ENCODE results near the gene ZNF71.

Gene ZNF71

GRCh38 chr19:56601375-56601774 is 6.3 kb downstream of the ZNF71 start:
- DNase-seq (ENCODE audit: low read depth in 1 of 2, low spot score in 1 of 2): no peak

GRCh38 chr19:56603829-56604228 is 8.7 kb downstream of the ZNF71 start:
- Histone ChIP-seq H3K27me3 (ENCODE audit: insufficient read depth, poor library complexity, severe bottlenecking) (no peaks in the 10 kb centered on the region), H3K4me3 (replicated peaks; ENCODE audit: insufficient read depth, low read length) (no peak overlapping the region), H3K27ac (replicated peaks) (no peak overlapping the region)
- no peak for DNase-seq (ENCODE audit: low read depth in 1 of 2, low spot score in 1 of 2)
- TF ChIP-seq GABPA (IDR thresholded peaks at IDR 0.05; ENCODE audit: low read depth): no peak
- TF ChIP-seq, protein P1, sequence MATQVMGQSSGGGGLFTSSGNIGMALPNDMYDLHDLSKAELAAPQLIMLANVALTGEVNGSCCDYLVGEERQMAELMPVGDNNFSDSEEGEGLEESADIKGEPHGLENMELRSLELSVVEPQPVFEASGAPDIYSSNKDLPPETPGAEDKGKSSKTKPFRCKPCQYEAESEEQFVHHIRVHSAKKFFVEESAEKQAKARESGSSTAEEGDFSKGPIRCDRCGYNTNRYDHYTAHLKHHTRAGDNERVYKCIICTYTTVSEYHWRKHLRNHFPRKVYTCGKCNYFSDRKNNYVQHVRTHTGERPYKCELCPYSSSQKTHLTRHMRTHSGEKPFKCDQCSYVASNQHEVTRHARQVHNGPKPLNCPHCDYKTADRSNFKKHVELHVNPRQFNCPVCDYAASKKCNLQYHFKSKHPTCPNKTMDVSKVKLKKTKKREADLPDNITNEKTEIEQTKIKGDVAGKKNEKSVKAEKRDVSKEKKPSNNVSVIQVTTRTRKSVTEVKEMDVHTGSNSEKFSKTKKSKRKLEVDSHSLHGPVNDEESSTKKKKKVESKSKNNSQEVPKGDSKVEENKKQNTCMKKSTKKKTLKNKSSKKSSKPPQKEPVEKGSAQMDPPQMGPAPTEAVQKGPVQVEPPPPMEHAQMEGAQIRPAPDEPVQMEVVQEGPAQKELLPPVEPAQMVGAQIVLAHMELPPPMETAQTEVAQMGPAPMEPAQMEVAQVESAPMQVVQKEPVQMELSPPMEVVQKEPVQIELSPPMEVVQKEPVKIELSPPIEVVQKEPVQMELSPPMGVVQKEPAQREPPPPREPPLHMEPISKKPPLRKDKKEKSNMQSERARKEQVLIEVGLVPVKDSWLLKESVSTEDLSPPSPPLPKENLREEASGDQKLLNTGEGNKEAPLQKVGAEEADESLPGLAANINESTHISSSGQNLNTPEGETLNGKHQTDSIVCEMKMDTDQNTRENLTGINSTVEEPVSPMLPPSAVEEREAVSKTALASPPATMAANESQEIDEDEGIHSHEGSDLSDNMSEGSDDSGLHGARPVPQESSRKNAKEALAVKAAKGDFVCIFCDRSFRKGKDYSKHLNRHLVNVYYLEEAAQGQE (IDR thresholded peaks at IDR 0.05; ENCODE audit: insufficient replicate concordance, low read depth): no peak
- TF ChIP-seq, protein P2, sequence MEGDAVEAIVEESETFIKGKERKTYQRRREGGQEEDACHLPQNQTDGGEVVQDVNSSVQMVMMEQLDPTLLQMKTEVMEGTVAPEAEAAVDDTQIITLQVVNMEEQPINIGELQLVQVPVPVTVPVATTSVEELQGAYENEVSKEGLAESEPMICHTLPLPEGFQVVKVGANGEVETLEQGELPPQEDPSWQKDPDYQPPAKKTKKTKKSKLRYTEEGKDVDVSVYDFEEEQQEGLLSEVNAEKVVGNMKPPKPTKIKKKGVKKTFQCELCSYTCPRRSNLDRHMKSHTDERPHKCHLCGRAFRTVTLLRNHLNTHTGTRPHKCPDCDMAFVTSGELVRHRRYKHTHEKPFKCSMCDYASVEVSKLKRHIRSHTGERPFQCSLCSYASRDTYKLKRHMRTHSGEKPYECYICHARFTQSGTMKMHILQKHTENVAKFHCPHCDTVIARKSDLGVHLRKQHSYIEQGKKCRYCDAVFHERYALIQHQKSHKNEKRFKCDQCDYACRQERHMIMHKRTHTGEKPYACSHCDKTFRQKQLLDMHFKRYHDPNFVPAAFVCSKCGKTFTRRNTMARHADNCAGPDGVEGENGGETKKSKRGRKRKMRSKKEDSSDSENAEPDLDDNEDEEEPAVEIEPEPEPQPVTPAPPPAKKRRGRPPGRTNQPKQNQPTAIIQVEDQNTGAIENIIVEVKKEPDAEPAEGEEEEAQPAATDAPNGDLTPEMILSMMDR (IDR thresholded peaks at IDR 0.05; ENCODE audit: insufficient read depth, low read length): no peak
- TF ChIP-seq POLR2AphosphoS5 (IDR thresholded peaks at IDR 0.05; ENCODE audit: low read depth): no peak
- TF ChIP-seq SPI1 (IDR thresholded peaks at IDR 0.05; ENCODE audit: borderline replicate concordance, low read depth): no peak

More at GRCh38 chr19:56601375-56601774, 6.3 kb downstream of the ZNF71 start:
- Histone ChIP-seq H3K4me3 (replicated peaks; ENCODE audit: insufficient read depth, low read length) (no peak overlapping the region), H3K27ac (replicated peaks) (no peak overlapping the region), H3K27me3 (ENCODE audit: insufficient read depth, poor library complexity, severe bottlenecking) (no peaks in the 10 kb centered on the region)
- TF ChIP-seq, protein P2 (IDR thresholded peaks at IDR 0.05; ENCODE audit: insufficient read depth, low read length): no peak
- TF ChIP-seq POLR2AphosphoS5 (IDR thresholded peaks at IDR 0.05; ENCODE audit: low read depth) (no peak), GABPA (IDR thresholded peaks at IDR 0.05; ENCODE audit: low read depth) (no peak)
- TF ChIP-seq, protein P1 (IDR thresholded peaks at IDR 0.05; ENCODE audit: insufficient replicate concordance, low read depth): no peak

- no peak overlapping the region for H3K27ac ChIP-seq (replicated peaks)
- DNase-seq (ENCODE audit: low read depth in 1 of 2, low spot score in 1 of 2): no peak
- H3K27me3 ChIP-seq (ENCODE audit: insufficient read depth, poor library complexity, severe bottlenecking): no peaks in the 10 kb centered on the region
- H3K4me3 ChIP-seq (replicated peaks; ENCODE audit: insufficient read depth, low read length): no peak overlapping the region
- TF ChIP-seq POLR2AphosphoS5 (IDR thresholded peaks at IDR 0.05; ENCODE audit: low read depth) (no peak), GABPA (IDR thresholded peaks at IDR 0.05; ENCODE audit: low read depth) (no peak), SPI1 (IDR thresholded peaks at IDR 0.05; ENCODE audit: borderline replicate concordance, low read depth) (no peak)
- TF ChIP-seq, protein P2 (IDR thresholded peaks at IDR 0.05; ENCODE audit: insufficient read depth, low read length): no peak
- TF ChIP-seq, protein P1 (IDR thresholded peaks at IDR 0.05; ENCODE audit: insufficient replicate concordance, low read depth): no peak
Observed at GRCh38 chr19:56608274-56608964, 13.3 kb downstream of the ZNF71 start.
